ENCODE results near the gene PRX. TPM values are rescaled to one million over a fixed set of nuclear protein-coding genes. Genes with fewer than 3 reads are reported as not detected.
"Not testable (repeated sequence)": the region's sequence is repeated elsewhere in the genome, so short reads cannot be mapped to it uniquely, and the experiment has no call there.

The PRX gene
- total and polyA plus RNA-seq, 2 experiments from 2014 or later, result 0.54 to 3.8 TPM

- H4K20me1 ChIP-seq (ENCODE audit: insufficient read depth), result no peaks in the 10 kb centered on the region
- H3K36me3 ChIP-seq (ENCODE audit: low read depth), result no peaks in the 10 kb centered on the region
- H3K4me1 ChIP-seq (ENCODE audit: insufficient read depth), result no peaks in the 10 kb centered on the region
- in situ Hi-C loops (cut with MboI), result no loop called here
- no peak overlapping the region for H3K27ac ChIP-seq
- 77 to 81% methylated on average over 7 to 8 of the region's 8 CpGs for WGBS, 2 experiments (ENCODE audit: low coverage in 1 of 2, low lambda C conversion rate in 2 of 2, missing lambda C conversion rate in 2 of 2)
- no peaks in the 10 kb centered on the region for H3K27me3 ChIP-seq (replicated peaks; ENCODE audit: insufficient read depth)
- H3K9me2 ChIP-seq (ENCODE audit: insufficient read depth), result no peaks in the 10 kb centered on the region
- no peak for DNase-seq
- no peak overlapping the region for H3K9ac ChIP-seq
- no peak overlapping the region for H3K4me3 ChIP-seq
- H3K4me2 ChIP-seq (ENCODE audit: unreplicated experiment), result no peak overlapping the region
- no peaks in the 10 kb centered on the region for H3F3A ChIP-seq (ENCODE audit: insufficient read depth)
- H2AFZ ChIP-seq, result no peak overlapping the region
- no peaks in the 10 kb centered on the region for H3K9me3 ChIP-seq (ENCODE audit: low read depth)
- no peaks in the 10 kb centered on the region for H3K79me2 ChIP-seq (ENCODE audit: insufficient read depth)
- TF ChIP-seq EZH2 (IDR thresholded peaks at IDR 0.05; ENCODE audit: insufficient read depth, poor library complexity, severe bottlenecking) (no peak), EZH2phosphoT487 (IDR thresholded peaks at IDR 0.05; ENCODE audit: insufficient read depth, low read depth) (no peak)
These were observed 1.1 kb downstream of the PRX start for GRCh38 chr19:40411958-40412499.

GRCh38 chr19:40411125-40411842 lies 1.9 kb downstream of the PRX start:
- 59 to 63% methylated on average over 16 of the region's 16 CpGs for WGBS, 2 experiments (ENCODE audit: low coverage in 1 of 2, low lambda C conversion rate in 2 of 2, missing lambda C conversion rate in 2 of 2)
- DNase-seq, result no peak
- TF ChIP-seq EZH2phosphoT487 (IDR thresholded peaks at IDR 0.05; ENCODE audit: insufficient read depth, low read depth), result no peak
- TF ChIP-seq EZH2 (IDR thresholded peaks at IDR 0.05; ENCODE audit: insufficient read depth, poor library complexity, severe bottlenecking), result no peak
- H3K4me1 ChIP-seq (ENCODE audit: insufficient read depth), result no peaks in the 10 kb centered on the region
- no peaks in the 10 kb centered on the region for H3K9me3 ChIP-seq (ENCODE audit: low read depth)
- in situ Hi-C loops (cut with MboI), result no loop called here
- no peak overlapping the region for H3K9ac ChIP-seq
- no peaks in the 10 kb centered on the region for H3K9me2 ChIP-seq (ENCODE audit: insufficient read depth)
- no peaks in the 10 kb centered on the region for H3K27me3 ChIP-seq (replicated peaks; ENCODE audit: insufficient read depth)
- H3K36me3 ChIP-seq (ENCODE audit: low read depth), result no peaks in the 10 kb centered on the region
- no peak overlapping the region for H3K27ac ChIP-seq
- H3K4me3 ChIP-seq, result no peak overlapping the region
- no peak overlapping the region for H2AFZ ChIP-seq
- H3K4me2 ChIP-seq (ENCODE audit: unreplicated experiment), result no peak overlapping the region
- H3K79me2 ChIP-seq (ENCODE audit: insufficient read depth), result no peaks in the 10 kb centered on the region
- no peaks in the 10 kb centered on the region for H3F3A ChIP-seq (ENCODE audit: insufficient read depth)
- H4K20me1 ChIP-seq (ENCODE audit: insufficient read depth), result no peaks in the 10 kb centered on the region

GRCh38 chr19:40410030-40410389 lies 3.2 kb downstream of the PRX start:
- H3K4me3 ChIP-seq, result no peak overlapping the region
- no peak overlapping the region for H3K27ac ChIP-seq
- H3F3A ChIP-seq (ENCODE audit: insufficient read depth), result no peaks in the 10 kb centered on the region
- in situ Hi-C loops (cut with MboI), result no loop called here
- no peak for TF ChIP-seq EZH2phosphoT487 (IDR thresholded peaks at IDR 0.05; ENCODE audit: insufficient read depth, low read depth)
- no peak for TF ChIP-seq EZH2 (IDR thresholded peaks at IDR 0.05; ENCODE audit: insufficient read depth, poor library complexity, severe bottlenecking)
- H3K9ac ChIP-seq, result no peak overlapping the region
- no peaks in the 10 kb centered on the region for H3K4me1 ChIP-seq (ENCODE audit: insufficient read depth)
- no peaks in the 10 kb centered on the region for H4K20me1 ChIP-seq (ENCODE audit: insufficient read depth)
- no peaks in the 10 kb centered on the region for H3K36me3 ChIP-seq (ENCODE audit: low read depth)
- H2AFZ ChIP-seq, result no peak overlapping the region
- 74 to 80% methylated on average over 9 of the region's 9 CpGs for WGBS, 2 experiments (ENCODE audit: low coverage in 1 of 2, low lambda C conversion rate in 2 of 2, missing lambda C conversion rate in 2 of 2)
- H3K4me2 ChIP-seq (ENCODE audit: unreplicated experiment), result no peak overlapping the region
- H3K9me2 ChIP-seq (ENCODE audit: insufficient read depth), result no peaks in the 10 kb centered on the region
- no peaks in the 10 kb centered on the region for H3K9me3 ChIP-seq (ENCODE audit: low read depth)
- no peak for DNase-seq
- no peaks in the 10 kb centered on the region for H3K79me2 ChIP-seq (ENCODE audit: insufficient read depth)
- no peaks in the 10 kb centered on the region for H3K27me3 ChIP-seq (replicated peaks; ENCODE audit: insufficient read depth)

GRCh38 chr19:40408598-40408925 lies 4.6 kb downstream of the PRX start:
- in situ Hi-C loops (cut with MboI), result not testable (repeated sequence)

More at GRCh38 chr19:40408598-40408925, 4.6 kb downstream of the PRX start:
- H4K20me1 ChIP-seq (ENCODE audit: insufficient read depth); H3K9me3 ChIP-seq (ENCODE audit: low read depth); H3K36me3 ChIP-seq (ENCODE audit: low read depth); H3K9me2 ChIP-seq (ENCODE audit: insufficient read depth); H3K4me3 ChIP-seq; H3K27ac ChIP-seq; H3K27me3 ChIP-seq (replicated peaks; ENCODE audit: insufficient read depth); DNase-seq; H3K4me1 ChIP-seq (ENCODE audit: insufficient read depth); H3K4me2 ChIP-seq (ENCODE audit: unreplicated experiment); H3F3A ChIP-seq (ENCODE audit: insufficient read depth); H3K79me2 ChIP-seq (ENCODE audit: insufficient read depth); H3K9ac ChIP-seq; H2AFZ ChIP-seq: not testable (repeated sequence)
- 61 to 68% methylated on average over 6 to 8 of the region's 8 CpGs for WGBS, 2 experiments (ENCODE audit: low coverage in 1 of 2, low lambda C conversion rate in 2 of 2, missing lambda C conversion rate in 2 of 2)
